ENCODE data around the gene SKAP1.
"Not testable (repeated sequence)": the region's sequence is repeated elsewhere in the genome, so short reads cannot be mapped to it uniquely, and the experiment has no call there.

SKAP1 gene

GRCh38 chr17:48449335-48449734 lies 19.3 kb upstream of the SKAP1 start:
- DNase-seq (ENCODE audit: low read depth in 2 of 2), result not testable (repeated sequence)

GRCh38 chr17:48445248-48445620 lies 15.2 kb upstream of the SKAP1 start:
- no peak for DNase-seq (ENCODE audit: low read depth in 2 of 2)

- DNase-seq (ENCODE audit: low read depth in 2 of 2), result no peak
Measured at GRCh38 chr17:48444516-48445247, 14.7 kb upstream of the SKAP1 start.

GRCh38 chr17:48443712-48444111 lies 13.7 kb upstream of the SKAP1 start:
- no peak for DNase-seq (ENCODE audit: low read depth in 2 of 2)

- no peak for DNase-seq (ENCODE audit: low read depth in 2 of 2)
Measured at GRCh38 chr17:48442819-48443218, 12.8 kb upstream of the SKAP1 start.

- no peak for DNase-seq (ENCODE audit: low read depth in 2 of 2)
Measured at GRCh38 chr17:48441862-48442261, 11.8 kb upstream of the SKAP1 start.

- DNase-seq (ENCODE audit: low read depth in 2 of 2), result no peak
Measured at GRCh38 chr17:48441231-48441711, 11.3 kb upstream of the SKAP1 start.

GRCh38 chr17:48440669-48441068 lies 10.7 kb upstream of the SKAP1 start:
- no peak for DNase-seq (ENCODE audit: low read depth in 2 of 2)

- no peak for DNase-seq (ENCODE audit: low read depth in 2 of 2)
Measured at GRCh38 chr17:48439875-48440505, 10.0 kb upstream of the SKAP1 start.

- no peak for DNase-seq (ENCODE audit: low read depth in 2 of 2)
Measured at GRCh38 chr17:48439110-48439850, 9.3 kb upstream of the SKAP1 start.

- no peak for DNase-seq (ENCODE audit: low read depth in 2 of 2)
Measured at GRCh38 chr17:48438516-48439061, 8.6 kb upstream of the SKAP1 start.

GRCh38 chr17:48433896-48434295 lies 3.9 kb upstream of the SKAP1 start:
- no peak for DNase-seq (ENCODE audit: low read depth in 2 of 2)

- no peak for DNase-seq (ENCODE audit: low read depth in 2 of 2)
Measured at GRCh38 chr17:48432820-48433775, 3.1 kb upstream of the SKAP1 start.

GRCh38 chr17:48429156-48429555 lies 858 bp downstream of the SKAP1 start:
- no peak for DNase-seq (ENCODE audit: low read depth in 2 of 2)

- DNase-seq (ENCODE audit: low read depth in 2 of 2), result peak; percentile 45 to 64
Measured at GRCh38 chr17:48427598-48427997, 2.4 kb downstream of the SKAP1 start.

- no peak for DNase-seq (ENCODE audit: low read depth in 2 of 2)
Measured at GRCh38 chr17:48426761-48427500, 3.1 kb downstream of the SKAP1 start.

- no peak for DNase-seq (ENCODE audit: low read depth in 2 of 2)
Measured at GRCh38 chr17:48426019-48426665, 3.9 kb downstream of the SKAP1 start.

- not testable (repeated sequence) for DNase-seq (ENCODE audit: low read depth in 2 of 2)
Measured at GRCh38 chr17:48422060-48422459, 8.0 kb downstream of the SKAP1 start.

GRCh38 chr17:48420823-48421222 lies 9.2 kb downstream of the SKAP1 start:
- no peak for DNase-seq (ENCODE audit: low read depth in 2 of 2)

- DNase-seq (ENCODE audit: low read depth in 2 of 2), result no peak
Measured at GRCh38 chr17:48416971-48417370, 13.0 kb downstream of the SKAP1 start.

Data from stimulated activated CD4-positive, alpha-beta T cell treated with anti-CD3 and anti-CD28 coated beads, Interleukin-4, amount 100 ng/mL, for 48 hours (primary cell).